ENCODE results near the gene TECPR2.
"Not testable (repeated sequence)": the region's sequence is repeated elsewhere in the genome, so short reads cannot be mapped to it uniquely, and the experiment has no call there.

TECPR2 gene

DNA sequence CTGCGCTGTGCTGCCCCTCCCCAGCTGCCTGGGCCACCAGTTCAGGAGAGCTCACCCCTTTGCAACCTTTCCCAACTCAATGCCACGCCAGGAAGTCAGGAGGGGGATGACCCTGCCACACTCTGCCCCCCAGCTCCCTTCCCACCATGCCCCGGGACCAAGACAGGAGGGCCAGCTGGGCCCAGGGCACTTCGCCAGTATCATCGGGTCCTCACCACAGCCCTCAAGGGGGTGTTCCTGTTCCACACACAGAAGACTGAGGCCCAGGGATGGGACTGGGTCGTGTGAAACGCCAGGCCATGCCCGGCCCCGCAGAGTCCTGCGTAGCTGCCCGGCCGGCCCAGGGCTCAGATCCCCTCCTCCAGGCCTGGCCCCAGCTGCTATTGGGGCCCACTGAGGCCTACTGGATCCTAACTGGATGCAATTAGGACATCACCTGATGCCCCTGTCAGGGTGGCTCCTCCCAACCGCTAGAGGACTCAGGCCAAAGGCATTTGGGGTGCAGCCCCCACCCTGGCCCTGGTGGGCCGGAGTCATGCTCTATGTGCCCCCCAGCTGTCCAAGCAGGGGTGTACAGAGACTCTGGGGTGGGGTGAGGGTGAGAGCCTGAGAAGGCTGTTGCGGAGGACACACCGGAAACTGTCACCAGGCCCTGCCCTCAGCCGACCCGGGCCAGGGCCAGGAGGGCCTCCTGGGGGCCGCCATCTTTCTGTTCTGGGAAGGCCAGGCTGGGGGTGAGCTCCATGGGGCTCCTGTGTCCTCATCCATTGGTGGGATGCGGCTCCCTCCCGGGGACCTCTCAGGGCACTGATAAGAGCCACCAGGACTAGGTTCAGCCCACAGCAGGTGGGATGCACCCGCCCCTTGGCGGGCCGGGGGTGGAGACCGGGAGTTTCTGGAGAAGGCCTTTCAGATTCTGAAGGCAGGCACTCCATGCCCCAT lies 176.1 kb downstream of the TECPR2 start:
- DNase-seq, result no peak

DNA sequence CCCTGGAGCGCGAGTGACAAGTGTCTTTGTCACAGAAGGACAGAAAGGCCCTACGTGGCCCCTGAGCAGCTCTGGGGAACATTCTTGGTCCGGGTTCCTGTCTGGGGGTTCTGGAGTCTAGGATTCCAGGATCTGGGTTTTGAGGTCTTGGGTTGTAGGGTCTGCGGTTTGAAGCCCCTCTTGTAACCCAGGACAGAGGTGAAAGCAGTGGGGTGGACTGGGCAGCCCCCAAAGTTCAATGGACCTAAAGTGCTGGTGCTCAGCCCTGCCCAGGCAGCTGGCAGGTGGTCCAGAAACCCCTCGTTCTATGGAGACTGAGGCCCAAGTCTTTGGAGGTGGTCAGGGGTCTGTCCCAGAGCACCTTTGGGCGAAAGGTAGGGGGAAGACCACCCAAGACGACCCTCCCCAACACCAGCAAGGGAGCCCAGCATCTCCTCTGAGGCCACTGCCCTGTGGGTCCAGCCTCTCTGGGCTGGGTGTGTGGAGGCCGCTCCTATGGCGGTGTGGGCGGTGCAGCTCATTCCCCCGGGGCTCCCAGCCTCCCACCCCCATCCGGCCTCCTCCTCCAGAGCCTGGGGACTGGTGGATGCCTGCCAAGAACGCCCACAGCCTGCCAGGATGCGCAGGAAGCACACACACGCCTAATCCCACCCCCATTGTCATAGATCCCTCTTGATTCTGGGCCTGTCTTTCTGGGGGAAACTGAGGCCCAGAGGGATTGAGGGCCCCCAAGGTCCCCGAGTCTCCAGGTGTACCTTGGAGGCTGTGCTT lies 177.0 kb downstream of the TECPR2 start:
- in situ Hi-C loops (cut with MboI; ENCODE audit: low pct_unique_long_range_greater_than_20kb, low sequenced_read_pairs), result no loop called here
- no peak for DNase-seq

More for the DNA sequence above, 176.1 kb downstream of the TECPR2 start:
- in situ Hi-C loops (cut with MboI; ENCODE audit: low pct_unique_long_range_greater_than_20kb, low sequenced_read_pairs), result no loop called here

DNA sequence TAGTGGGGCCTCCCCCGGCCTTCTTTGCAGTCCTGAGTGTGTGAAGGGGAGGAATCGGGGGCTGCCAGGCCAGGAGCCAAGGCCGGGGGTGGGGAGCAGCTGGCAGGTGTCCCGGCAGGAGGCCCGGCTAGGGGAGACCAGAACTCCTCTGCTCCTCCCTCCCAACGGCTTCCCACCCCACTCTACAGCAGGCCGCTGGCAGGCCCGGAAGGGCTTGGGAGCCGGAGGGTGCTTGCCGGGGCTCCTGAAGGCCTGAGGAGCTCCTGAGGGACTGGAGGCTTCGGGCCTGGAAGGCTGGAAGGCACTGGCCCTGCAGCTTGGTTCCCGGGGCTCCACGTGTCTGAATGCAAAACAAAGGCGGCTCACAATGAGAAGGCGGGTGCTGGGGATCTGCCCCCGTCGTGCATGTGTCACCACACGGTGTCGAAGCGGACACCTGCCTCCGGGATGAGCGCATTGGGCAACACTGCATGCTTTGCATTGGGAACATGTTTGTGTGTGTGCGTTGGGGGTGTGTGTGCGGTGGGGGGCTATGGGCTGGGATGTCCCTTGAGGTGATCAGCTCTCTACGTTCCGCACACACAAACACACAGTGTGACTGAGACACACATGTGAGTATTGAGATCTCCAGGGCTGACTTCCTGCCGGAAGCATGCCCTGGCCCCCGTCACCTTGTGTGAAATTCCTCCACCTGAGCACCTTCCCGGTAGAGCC lies 177.7 kb downstream of the TECPR2 start:
- in situ Hi-C loops (cut with MboI; ENCODE audit: low pct_unique_long_range_greater_than_20kb, low sequenced_read_pairs), result no loop called here

GRCh38 chr14:102541029-102541491 lies 178.3 kb downstream of the TECPR2 start:
- not testable (repeated sequence) for DNase-seq

More for the DNA sequence above, 177.7 kb downstream of the TECPR2 start:
- no peak for DNase-seq

DNA sequence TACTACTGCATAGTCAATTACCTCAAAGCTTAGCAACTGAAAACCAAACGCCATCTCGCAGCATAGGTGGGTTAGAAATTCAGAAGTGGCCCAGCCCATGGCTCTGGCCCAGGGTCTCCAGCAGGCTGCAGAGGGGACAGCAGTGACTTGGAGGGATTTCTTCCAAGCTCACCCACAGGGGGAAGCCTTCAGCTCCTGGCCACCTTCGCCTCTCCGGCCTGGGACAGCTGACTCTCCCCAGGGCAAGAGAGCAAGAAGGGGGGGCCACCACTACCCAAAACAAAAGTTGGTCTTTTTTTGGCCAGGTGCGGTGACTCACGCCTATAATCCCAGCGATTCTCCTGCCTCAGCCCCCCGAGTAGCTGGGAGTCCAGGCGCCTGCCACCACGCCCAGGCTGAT lies 179.0 kb downstream of the TECPR2 start:
- DNase-seq, result no peak
- in situ Hi-C loops (cut with MboI; ENCODE audit: low pct_unique_long_range_greater_than_20kb, low sequenced_read_pairs), result no loop called here

More at GRCh38 chr14:102541029-102541491, 178.3 kb downstream of the TECPR2 start:
- in situ Hi-C loops (cut with MboI; ENCODE audit: low pct_unique_long_range_greater_than_20kb, low sequenced_read_pairs), result not testable (repeated sequence)

DNA sequence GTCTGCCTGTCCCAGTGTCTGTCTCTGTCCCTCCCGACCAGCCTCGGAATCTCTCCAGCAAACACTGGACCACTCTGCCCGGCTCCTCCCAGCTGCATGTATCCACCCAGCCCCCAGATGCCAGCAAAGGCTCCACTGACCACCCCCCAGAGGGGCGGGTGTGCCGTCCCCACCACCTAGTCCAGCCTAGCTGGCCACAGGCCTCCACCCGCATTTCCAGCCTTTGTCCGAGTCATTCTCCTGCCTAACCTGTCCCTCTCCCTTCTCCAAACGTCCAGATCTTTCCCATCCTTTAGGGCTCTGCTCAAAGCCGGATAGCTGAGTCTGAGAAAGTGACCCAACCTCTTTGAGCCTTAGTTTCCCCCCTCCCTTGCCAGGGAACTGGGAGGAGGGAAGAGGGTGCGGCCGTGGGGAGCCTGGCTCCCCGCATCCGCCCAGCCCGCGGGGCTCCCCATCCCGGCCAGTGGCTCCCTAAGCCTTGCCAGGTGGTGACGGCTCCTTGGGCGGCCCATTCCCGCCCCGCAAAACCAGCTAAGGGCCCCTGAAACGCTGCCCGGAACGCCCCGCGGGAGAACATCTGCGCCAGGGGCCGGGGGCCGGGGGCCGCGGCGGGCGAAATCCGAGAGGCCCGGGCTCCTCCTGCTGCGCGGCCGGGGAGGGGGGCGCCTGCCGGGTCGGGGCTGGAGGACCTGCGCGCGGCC lies 181.5 kb downstream of the TECPR2 start:
- no peak for DNase-seq

DNA sequence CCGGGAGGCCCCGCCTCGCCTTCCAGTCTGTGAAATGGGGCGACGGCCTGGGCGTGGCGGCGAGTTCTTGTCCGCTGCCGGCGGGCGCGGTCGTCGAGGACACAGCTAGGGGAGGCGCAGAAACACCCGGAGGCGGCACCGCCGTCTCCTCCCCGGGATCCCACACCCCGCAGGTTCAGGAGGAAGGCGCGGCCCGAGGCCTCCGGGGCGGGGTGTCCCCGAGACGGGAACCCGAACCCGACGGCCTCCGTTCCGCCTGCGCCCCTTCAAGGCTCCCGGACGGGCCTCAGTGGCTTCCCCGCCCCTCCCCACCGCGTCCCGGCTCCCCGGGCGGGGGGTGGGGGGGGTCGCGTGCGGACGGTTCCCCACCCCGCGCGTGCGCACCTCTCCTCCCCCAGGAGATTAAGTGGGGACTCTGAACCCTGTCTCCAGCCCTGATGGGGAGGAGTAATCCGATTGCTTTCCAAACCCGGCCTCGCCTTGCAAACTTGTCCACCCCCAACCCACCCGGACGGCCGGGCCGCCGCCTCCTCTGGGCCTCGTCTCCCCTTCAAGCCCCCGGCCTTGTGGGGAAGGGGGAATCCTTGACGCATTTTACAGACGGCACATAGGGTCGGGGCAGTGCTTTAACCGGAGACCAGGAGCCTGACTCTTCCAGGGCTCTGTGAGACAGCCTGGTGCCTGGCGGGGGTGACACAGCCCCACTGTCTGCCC lies 182.2 kb downstream of the TECPR2 start:
- no peak for DNase-seq
- in situ Hi-C loops (cut with MboI; ENCODE audit: low pct_unique_long_range_greater_than_20kb, low sequenced_read_pairs), result no loop called here

More for the DNA sequence above, 181.5 kb downstream of the TECPR2 start:
- in situ Hi-C loops (cut with MboI; ENCODE audit: low pct_unique_long_range_greater_than_20kb, low sequenced_read_pairs), result no loop called here

- no peak for DNase-seq
These were observed 182.9 kb downstream of the TECPR2 start for GRCh38 chr14:102545461-102546265.

DNA sequence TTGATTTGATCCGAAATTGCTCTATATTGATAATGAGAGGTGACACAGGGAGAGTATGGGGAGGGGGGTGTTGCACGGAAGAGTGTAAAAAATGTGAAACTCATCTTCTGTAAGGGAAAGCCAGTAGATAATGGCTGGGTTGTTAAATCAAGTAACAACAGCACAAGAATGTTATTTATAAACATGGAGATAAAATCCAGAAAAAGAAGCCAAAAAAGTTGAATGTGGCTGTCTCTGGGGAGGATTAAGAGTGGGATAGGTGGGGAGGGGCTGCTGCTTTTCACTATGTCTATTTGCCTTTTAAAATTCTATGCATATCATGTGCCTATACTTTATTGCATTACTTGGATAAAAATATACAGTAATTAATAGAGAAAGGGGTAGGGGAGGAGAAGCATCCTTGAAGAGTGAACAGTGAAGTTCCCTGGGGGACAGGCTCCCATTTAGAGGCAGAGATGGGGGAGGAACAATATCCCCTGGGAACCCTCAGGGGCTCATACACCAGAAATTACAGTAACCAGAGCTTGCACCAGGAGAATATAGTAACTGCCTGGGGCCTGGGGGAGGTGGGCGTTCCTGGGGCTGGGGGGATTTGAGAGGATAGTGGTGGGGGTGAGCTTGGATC lies 186.0 kb downstream of the TECPR2 start:
- in situ Hi-C loops (cut with MboI; ENCODE audit: low pct_unique_long_range_greater_than_20kb, low sequenced_read_pairs), result no loop called here
- no peak for DNase-seq

More at GRCh38 chr14:102545461-102546265, 182.9 kb downstream of the TECPR2 start:
- in situ Hi-C loops (cut with MboI; ENCODE audit: low pct_unique_long_range_greater_than_20kb, low sequenced_read_pairs), result no loop called here

GRCh38 chr14:102550927-102551401 lies 188.2 kb downstream of the TECPR2 start:
- in situ Hi-C loops (cut with MboI; ENCODE audit: low pct_unique_long_range_greater_than_20kb, low sequenced_read_pairs), result not testable (repeated sequence)

More at GRCh38 chr14:102550927-102551401, 188.2 kb downstream of the TECPR2 start:
- DNase-seq, result not testable (repeated sequence)
